ENCODE results near the gene STON2. TPM values are rescaled to one million over a fixed set of nuclear protein-coding genes. Genes with fewer than 3 reads are reported as not detected.
"Not testable (repeated sequence)": the region's sequence is repeated elsewhere in the genome, so short reads cannot be mapped to it uniquely, and the experiment has no call there.

Gene STON2
- total RNA-seq, 2 donors from 2014 or later, result 0.10 to 0.12 TPM

- not testable (repeated sequence) for H3K9me3 Mint-ChIP-seq; H3K27ac Mint-ChIP-seq; H3K27me3 Mint-ChIP-seq (ENCODE audit: low read depth); ATAC-seq (replicated peaks in 1 of 2); H3K4me1 Mint-ChIP-seq (ENCODE audit: low read depth); H3K4me3 Mint-ChIP-seq; DNase-seq
- peaks cover 2 to 10% of the 10 kb centered on the region in 2 donors for H3K36me3 Mint-ChIP-seq (ENCODE audit: insufficient read depth in 2 of 2)
These were observed 155.7 kb downstream of the STON2 start for GRCh38 chr14:81244431-81244830.

GRCh38 chr14:81243499-81243898 is 156.6 kb downstream of the STON2 start:
- Mint-ChIP-seq H3K9me3 (peaks cover 0 to 4% of the 10 kb centered on the region in 2 donors), H3K27ac (no peak overlapping the region), H3K4me3 (no peak overlapping the region), H3K36me3 (ENCODE audit: insufficient read depth in 2 of 2) (peaks cover 2 to 10% of the 10 kb centered on the region in 2 donors), H3K27me3 (ENCODE audit: low read depth) (no peaks in the 10 kb centered on the region), H3K4me1 (ENCODE audit: low read depth) (no peaks in the 10 kb centered on the region)
- DNase-seq (no peak), ATAC-seq (replicated peaks in 1 of 2) (no peak)

GRCh38 chr14:81236849-81237248 is 163.3 kb downstream of the STON2 start:
- not testable (repeated sequence) for DNase-seq

GRCh38 chr14:81236138-81236537 is 164.0 kb downstream of the STON2 start:
- Mint-ChIP-seq H3K27ac (no peak overlapping the region), H3K27me3 (ENCODE audit: low read depth) (no peaks in the 10 kb centered on the region), H3K4me3 (no peak overlapping the region), H3K9me3 (no peaks in the 10 kb centered on the region), H3K36me3 (ENCODE audit: insufficient read depth in 2 of 2) (no peaks in the 10 kb centered on the region), H3K4me1 (ENCODE audit: low read depth) (no peaks in the 10 kb centered on the region)
- ATAC-seq (replicated peaks in 1 of 2) (no peak), DNase-seq (no peak)

More at GRCh38 chr14:81236849-81237248, 163.3 kb downstream of the STON2 start:
- H3K36me3 Mint-ChIP-seq (ENCODE audit: insufficient read depth in 2 of 2); H3K9me3 Mint-ChIP-seq; ATAC-seq (replicated peaks in 1 of 2); H3K27me3 Mint-ChIP-seq (ENCODE audit: low read depth); H3K27ac Mint-ChIP-seq; H3K4me1 Mint-ChIP-seq (ENCODE audit: low read depth); H3K4me3 Mint-ChIP-seq: not testable (repeated sequence)

- Mint-ChIP-seq H3K27me3 (ENCODE audit: low read depth) (no peaks in the 10 kb centered on the region), H3K4me3 (no peak overlapping the region), H3K27ac (no peak overlapping the region), H3K36me3 (ENCODE audit: insufficient read depth in 2 of 2) (no peaks in the 10 kb centered on the region), H3K9me3 (no peaks in the 10 kb centered on the region), H3K4me1 (ENCODE audit: low read depth) (no peaks in the 10 kb centered on the region)
- DNase-seq, result no peak
- ATAC-seq (replicated peaks in 1 of 2), result no peak
These were observed 165.0 kb downstream of the STON2 start for GRCh38 chr14:81235096-81235495.

- Mint-ChIP-seq H3K4me3 (no peak overlapping the region), H3K4me1 (ENCODE audit: low read depth) (no peaks in the 10 kb centered on the region), H3K27ac (no peak overlapping the region), H3K27me3 (ENCODE audit: low read depth) (no peaks in the 10 kb centered on the region), H3K9me3 (no peaks in the 10 kb centered on the region), H3K36me3 (ENCODE audit: insufficient read depth in 2 of 2) (no peaks in the 10 kb centered on the region)
- DNase-seq (no peak), ATAC-seq (replicated peaks in 1 of 2) (no peak)
These were observed 165.8 kb downstream of the STON2 start for GRCh38 chr14:81234278-81234677.

GRCh38 chr14:81233615-81234014 is 166.5 kb downstream of the STON2 start:
- ATAC-seq (replicated peaks in 1 of 2) (no peak), DNase-seq (no peak)
- Mint-ChIP-seq H3K27me3 (ENCODE audit: low read depth) (no peaks in the 10 kb centered on the region), H3K27ac (no peak overlapping the region), H3K4me3 (no peak overlapping the region), H3K4me1 (ENCODE audit: low read depth) (no peaks in the 10 kb centered on the region), H3K36me3 (ENCODE audit: insufficient read depth in 2 of 2) (no peaks in the 10 kb centered on the region), H3K9me3 (no peaks in the 10 kb centered on the region)

- Mint-ChIP-seq H3K9me3 (no peaks in the 10 kb centered on the region), H3K27me3 (ENCODE audit: low read depth) (no peaks in the 10 kb centered on the region), H3K36me3 (ENCODE audit: insufficient read depth in 2 of 2) (no peaks in the 10 kb centered on the region), H3K4me3 (no peak overlapping the region), H3K27ac (no peak overlapping the region), H3K4me1 (ENCODE audit: low read depth) (no peaks in the 10 kb centered on the region)
- no peak for ATAC-seq (replicated peaks in 1 of 2)
- no peak for DNase-seq
These were observed 168.6 kb downstream of the STON2 start for GRCh38 chr14:81231540-81231939.

- Mint-ChIP-seq H3K27me3 (ENCODE audit: low read depth) (no peaks in the 10 kb centered on the region), H3K4me1 (ENCODE audit: low read depth) (peaks cover 12% of the 10 kb centered on the region), H3K27ac (no peak overlapping the region), H3K4me3 (no peak overlapping the region), H3K9me3 (no peaks in the 10 kb centered on the region), H3K36me3 (ENCODE audit: insufficient read depth in 2 of 2) (peaks cover 5 to 8% of the 10 kb centered on the region in 2 donors)
- no peak for DNase-seq
- ATAC-seq (replicated peaks in 1 of 2), result no peak
These were observed 175.9 kb downstream of the STON2 start for GRCh38 chr14:81224222-81224621.

- not testable (repeated sequence) for DNase-seq; H3K9me3 Mint-ChIP-seq; H3K4me3 Mint-ChIP-seq; H3K27me3 Mint-ChIP-seq (ENCODE audit: low read depth); ATAC-seq (replicated peaks in 1 of 2); H3K27ac Mint-ChIP-seq; H3K36me3 Mint-ChIP-seq (ENCODE audit: insufficient read depth in 2 of 2)
- peaks cover 17% of the 10 kb centered on the region for H3K4me1 Mint-ChIP-seq (ENCODE audit: low read depth)
These were observed 176.3 kb downstream of the STON2 start for GRCh38 chr14:81223788-81224187.

GRCh38 chr14:81222691-81223090 is 177.4 kb downstream of the STON2 start:
- H3K4me1 Mint-ChIP-seq (ENCODE audit: low read depth), result peaks cover 28% of the 10 kb centered on the region
- H3K4me3 Mint-ChIP-seq, result peak overlapping the region in 1 of 2 donors; percentile 30
- no peaks in the 10 kb centered on the region for H3K9me3 Mint-ChIP-seq
- no peaks in the 10 kb centered on the region for H3K27me3 Mint-ChIP-seq (ENCODE audit: low read depth)
- H3K27ac Mint-ChIP-seq, result no peak overlapping the region
- ATAC-seq (replicated peaks in 1 of 2) (no peak), DNase-seq (no peak)
- peaks cover 6 to 9% of the 10 kb centered on the region in 2 donors for H3K36me3 Mint-ChIP-seq (ENCODE audit: insufficient read depth in 2 of 2)

GRCh38 chr14:81222126-81222525 is 178.0 kb downstream of the STON2 start:
- H3K27me3 Mint-ChIP-seq (ENCODE audit: low read depth), result no peaks in the 10 kb centered on the region
- peak overlapping the region; percentile 98 for H3K27ac Mint-ChIP-seq
- H3K4me3 Mint-ChIP-seq, result peak overlapping the region; percentile 93 to 96
- ATAC-seq (replicated peaks in 1 of 2) (no peak), DNase-seq (no peak)
- peaks cover 6 to 9% of the 10 kb centered on the region in 2 donors for H3K36me3 Mint-ChIP-seq (ENCODE audit: insufficient read depth in 2 of 2)
- H3K4me1 Mint-ChIP-seq (ENCODE audit: low read depth), result peaks cover 33% of the 10 kb centered on the region
- no peaks in the 10 kb centered on the region for H3K9me3 Mint-ChIP-seq

GRCh38 chr14:81221579-81222102 is 178.5 kb downstream of the STON2 start:
- Mint-ChIP-seq H3K9me3 (no peaks in the 10 kb centered on the region), H3K36me3 (ENCODE audit: insufficient read depth in 2 of 2) (peaks cover 6 to 9% of the 10 kb centered on the region in 2 donors), H3K4me3 (peak overlapping the region; percentile 93 to 96), H3K4me1 (ENCODE audit: low read depth) (peaks cover 38% of the 10 kb centered on the region), H3K27ac (peak overlapping the region; percentile 98), H3K27me3 (ENCODE audit: low read depth) (no peaks in the 10 kb centered on the region)
- DNase-seq, result no peak
- no peak for ATAC-seq (replicated peaks in 1 of 2)
